NT2/D1 (cell line): ENCODE data around the gene GPR146.

Source experiments
- SUZ12 ChIP-seq: IDR thresholded peaks from 2 replicates; pipeline ENCODE4 v1.6.1; 2011; ENCODE audit not compliant: insufficient read length, insufficient read depth; ENCODE audit errors: extremely low read depth
- YY1 ChIP-seq: IDR thresholded peaks from 2 replicates; pipeline ENCODE4 v1.6.1; 2011; ENCODE audit not compliant: insufficient read length, insufficient read depth
- ZNF274 ChIP-seq: IDR thresholded peaks from 2 replicates; pipeline ENCODE4 v1.6.1; 2011; ENCODE audit warnings: mild to moderate bottlenecking, low read depth, low read length

DNA sequence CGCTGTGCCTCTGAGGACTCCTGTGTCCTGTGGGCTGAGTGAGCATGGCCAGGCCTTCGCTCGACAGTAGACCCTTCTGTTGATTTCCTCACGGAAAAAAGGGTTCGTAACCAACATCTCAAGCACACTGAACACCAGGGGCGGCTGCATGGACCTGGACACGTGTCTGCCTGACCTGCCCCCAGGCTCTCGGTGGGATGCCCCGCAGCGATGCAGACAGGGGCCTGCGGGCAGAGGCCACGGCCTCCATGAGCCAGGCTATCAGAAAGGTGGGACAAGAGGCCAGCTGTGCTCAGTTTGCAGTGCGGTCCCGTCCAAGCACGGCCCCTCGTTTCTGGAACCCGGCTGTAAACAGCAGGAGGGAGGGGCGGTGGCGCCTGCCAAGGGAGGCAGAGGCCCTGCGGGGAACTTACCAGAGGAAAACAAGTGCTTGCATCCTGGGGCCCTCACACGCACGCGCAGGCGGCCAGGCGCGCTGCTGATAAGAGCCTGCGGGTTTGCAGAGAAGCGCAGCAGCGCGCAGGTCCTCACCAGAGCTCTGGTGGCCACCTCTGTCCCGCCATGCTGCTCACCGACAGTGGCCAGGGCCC lies 10.6 kb downstream of the GPR146 start:
- TF ChIP-seq SUZ12 (no peak), ZNF274 (no peak), YY1 (no peak)
